ENCODE results near the gene NEGR1.

The NEGR1 gene

DNA sequence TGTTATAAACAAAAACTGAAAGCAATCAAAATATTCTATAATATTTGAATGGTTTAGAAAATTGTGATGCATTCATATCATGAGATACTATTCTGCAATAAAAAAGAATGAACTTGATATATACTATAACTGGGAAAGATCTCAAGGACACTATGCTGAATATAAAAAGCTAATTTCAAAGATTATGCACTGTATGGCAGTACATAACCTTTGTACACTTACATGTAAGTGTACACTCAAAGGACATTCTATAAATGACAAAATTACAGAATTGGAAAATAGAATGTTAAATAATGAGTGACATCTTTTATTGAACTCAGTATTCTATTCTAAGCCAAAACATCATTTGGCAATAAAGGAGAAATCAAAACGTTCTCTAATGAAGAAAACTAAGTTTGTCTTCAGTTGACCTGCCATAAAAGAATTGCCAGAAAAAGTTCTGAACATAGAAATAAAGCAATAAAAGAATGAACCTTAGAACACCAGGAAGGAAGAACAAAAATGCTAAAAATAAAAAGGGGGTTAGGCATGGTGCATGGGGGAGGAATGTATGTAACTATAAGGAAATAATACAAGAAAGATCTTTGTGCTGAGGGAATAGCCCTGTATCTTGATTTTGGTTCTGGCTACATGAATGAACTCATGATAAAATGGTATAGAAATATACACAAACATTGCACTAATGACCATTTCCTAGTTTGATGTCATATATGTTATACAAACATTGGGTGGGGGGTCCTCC lies 519.7 kb downstream of the NEGR1 start:
- DNase-seq: no peak

DNA sequence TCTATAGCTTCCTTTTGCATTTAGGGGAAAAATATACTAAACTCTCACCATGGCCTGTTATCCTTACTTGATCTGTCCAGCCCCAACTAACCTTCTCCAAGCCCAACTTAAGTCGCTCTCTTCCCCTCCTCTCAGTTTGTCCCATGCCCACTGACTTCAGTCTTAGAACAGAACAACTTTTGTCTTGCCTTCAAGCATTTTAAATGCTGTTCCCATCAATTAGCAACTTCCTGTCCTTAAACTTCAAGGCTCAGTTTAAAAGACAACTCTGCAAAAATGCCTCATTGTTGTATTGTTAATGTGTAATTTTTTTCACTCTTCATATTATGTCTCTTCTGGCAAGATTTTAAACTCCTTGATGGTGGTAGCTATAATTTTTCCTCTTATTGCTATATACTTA lies 526.9 kb downstream of the NEGR1 start:
- no peak for DNase-seq

DNA sequence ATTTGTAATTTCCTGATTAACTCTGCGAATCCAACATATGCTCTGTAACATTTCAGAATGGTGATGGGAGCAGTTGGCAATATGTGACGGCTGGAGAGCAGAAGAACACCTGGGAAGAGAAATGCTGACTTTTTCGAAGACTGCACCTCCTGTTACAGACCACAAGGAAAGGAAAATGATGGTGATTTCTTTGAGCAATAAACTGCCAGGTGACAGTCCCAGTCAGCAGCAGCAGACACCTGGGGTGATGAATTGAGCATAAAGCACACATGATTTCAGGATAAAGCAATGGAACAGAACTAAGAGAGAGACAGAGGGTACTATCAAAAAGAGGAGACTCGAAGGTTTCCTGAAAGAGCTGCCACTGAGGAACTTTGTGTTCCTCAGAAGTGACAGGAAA lies 528.6 kb downstream of the NEGR1 start:
- no peak for DNase-seq

DNA sequence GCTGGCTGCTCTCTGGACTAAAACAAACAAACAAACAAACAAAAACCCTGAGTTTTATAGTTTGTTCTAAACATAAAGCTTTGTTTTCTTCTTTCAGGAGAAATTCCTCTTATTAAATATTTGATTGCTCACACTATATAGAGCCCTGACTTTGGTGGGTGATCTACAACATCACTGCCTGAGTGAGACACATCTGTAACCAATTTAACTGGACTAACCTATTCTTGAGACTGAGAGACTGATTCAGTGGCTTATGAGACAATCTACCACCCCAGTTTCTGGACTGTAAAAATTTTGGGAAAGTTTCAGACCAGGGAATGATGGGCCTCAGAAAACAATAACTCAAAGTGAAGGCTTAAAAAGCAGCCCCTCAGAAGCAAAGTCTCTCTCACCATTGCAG lies 537.0 kb downstream of the NEGR1 start:
- DNase-seq: no peak

DNA sequence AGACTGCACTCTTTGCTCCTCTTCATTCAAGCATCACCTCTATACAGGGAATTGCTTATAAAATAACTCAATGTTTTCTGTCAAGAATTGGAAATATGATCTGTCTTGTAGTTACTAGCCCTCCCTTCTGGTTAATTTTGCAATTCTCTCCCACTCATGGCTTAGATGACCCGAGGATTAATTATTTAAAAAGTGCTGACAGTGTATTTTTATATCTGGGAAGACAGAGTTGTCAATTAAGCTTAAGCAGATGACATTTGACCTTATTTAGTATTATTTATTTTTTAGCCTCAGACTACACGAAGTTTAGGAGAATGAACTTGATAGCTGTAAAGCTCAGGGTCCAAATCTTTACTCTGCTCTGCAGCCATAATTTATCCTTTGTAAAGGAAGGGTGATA lies 538.5 kb downstream of the NEGR1 start:
- DNase-seq: no peak

- DNase-seq: no peak
These were observed 543.4 kb downstream of the NEGR1 start for GRCh38 chr1:71738910-71739309.

DNA sequence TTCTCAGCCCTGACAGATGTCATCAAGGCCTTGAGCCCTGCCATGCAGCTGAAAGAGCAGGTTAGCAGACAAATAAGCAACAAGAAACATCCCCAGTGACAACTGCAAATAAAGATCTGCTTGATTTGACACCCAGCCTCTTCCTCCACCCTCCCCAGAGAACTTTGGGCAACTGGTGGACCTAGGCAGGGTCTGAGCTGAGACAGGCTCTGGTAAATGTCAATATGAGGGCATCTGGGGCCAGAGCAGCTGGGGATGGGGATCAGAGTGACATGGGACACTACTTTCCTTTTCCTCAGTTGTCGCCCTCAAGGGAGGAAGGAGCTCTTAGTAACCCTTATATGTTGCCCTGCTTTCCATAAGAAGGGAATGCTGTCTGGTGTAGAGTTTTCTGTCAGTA lies 544.1 kb downstream of the NEGR1 start:
- DNase-seq: no peak

- no peak for DNase-seq
These were observed 544.6 kb downstream of the NEGR1 start for GRCh38 chr1:71737768-71738167.

DNA sequence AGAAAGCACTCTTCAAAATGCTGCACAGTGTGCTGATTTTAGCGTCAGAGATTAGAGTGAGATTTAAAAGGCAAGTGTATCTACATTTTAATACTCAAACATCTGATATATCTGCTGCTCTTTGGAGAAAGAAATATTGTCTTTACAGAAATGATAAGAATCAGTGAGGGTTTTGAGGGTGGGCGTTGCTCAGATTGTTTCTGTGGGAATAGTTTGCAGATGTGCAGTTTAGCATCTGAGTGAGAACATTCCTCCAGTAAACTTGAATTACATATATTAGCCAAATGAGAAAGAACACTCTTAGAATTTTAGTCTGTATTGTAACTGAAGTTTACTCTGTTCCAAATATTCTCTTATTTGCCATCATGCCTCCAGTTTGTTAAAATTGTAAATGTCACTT lies 549.2 kb downstream of the NEGR1 start:
- no peak for DNase-seq

DNA sequence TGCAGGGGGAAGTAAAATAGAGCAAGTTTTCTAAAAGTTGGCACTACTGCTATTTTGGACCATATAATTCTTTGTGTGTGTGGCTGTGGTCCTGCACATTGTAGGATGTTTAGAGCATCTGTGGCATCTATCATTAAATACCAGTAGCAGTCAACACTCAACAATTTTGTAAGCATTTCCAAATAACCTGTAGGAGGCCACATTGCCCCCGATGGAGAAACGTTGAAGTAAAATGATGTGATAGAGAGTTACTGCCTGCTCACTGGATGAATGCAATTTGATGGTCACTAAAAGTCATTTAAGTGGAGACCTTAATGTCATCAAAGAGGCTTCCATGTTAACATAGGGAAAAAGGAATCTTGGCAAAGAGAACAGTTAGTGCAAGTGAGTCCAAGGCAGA lies 560.8 kb downstream of the NEGR1 start:
- DNase-seq: no peak

DNA sequence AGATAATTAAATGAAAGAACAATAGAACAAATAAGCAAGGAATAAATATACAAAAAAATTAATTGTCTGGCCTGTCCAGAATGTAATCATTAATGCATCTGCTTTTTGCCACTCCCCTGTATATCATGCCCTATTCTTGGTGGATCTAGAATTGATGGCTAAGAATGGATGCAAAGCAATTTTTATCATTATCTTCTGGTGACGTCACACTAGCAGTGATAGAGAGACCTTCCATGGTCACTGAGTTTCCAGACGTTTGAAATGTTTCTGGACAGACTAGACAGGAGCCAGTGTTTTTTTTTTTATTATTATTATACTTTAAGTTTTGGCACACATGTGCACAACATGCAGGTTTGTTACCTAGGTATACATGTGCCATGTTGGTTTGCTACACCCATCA lies 563.0 kb downstream of the NEGR1 start:
- no peak for DNase-seq

- DNase-seq: no peak
These were observed 565.2 kb downstream of the NEGR1 start for GRCh38 chr1:71717186-71717585.

GRCh38 chr1:71711456-71711855 lies 570.9 kb downstream of the NEGR1 start:
- DNase-seq: no peak

- DNase-seq: no peak
These were observed 576.2 kb downstream of the NEGR1 start for GRCh38 chr1:71706029-71706671.

GRCh38 chr1:71698186-71698585 lies 584.2 kb downstream of the NEGR1 start:
- no peak for DNase-seq

GRCh38 chr1:71695821-71696220 lies 586.5 kb downstream of the NEGR1 start:
- no peak for DNase-seq

DNA sequence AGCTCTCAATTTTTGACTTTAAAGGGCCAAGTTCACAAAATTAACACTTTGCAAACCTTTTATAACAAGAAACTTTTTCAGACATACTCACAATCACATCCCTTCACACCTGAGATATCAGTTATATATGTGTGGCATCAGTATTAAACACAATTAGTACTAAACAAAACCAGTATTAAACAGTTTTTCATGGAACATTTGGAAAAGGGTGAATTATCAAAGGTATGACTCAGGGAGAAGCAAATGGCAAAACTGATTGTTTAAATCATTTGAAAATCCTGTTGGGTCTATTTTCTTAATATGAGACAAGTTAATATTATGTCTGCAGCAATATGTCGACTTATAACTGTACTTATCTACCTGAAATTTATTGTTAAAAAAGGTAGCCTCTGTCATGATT lies 587.3 kb downstream of the NEGR1 start:
- no peak for DNase-seq

GRCh38 chr1:71693581-71693980 lies 588.8 kb downstream of the NEGR1 start:
- DNase-seq: no peak

- DNase-seq: no peak
These were observed 592.7 kb downstream of the NEGR1 start for GRCh38 chr1:71689635-71690034.

GRCh38 chr1:71687376-71687775 lies 595.0 kb downstream of the NEGR1 start:
- no peak for DNase-seq

- no peak for DNase-seq
These were observed 605.1 kb downstream of the NEGR1 start for GRCh38 chr1:71676979-71677925.

GRCh38 chr1:71668065-71668464 lies 614.3 kb downstream of the NEGR1 start:
- no peak for DNase-seq

DNA sequence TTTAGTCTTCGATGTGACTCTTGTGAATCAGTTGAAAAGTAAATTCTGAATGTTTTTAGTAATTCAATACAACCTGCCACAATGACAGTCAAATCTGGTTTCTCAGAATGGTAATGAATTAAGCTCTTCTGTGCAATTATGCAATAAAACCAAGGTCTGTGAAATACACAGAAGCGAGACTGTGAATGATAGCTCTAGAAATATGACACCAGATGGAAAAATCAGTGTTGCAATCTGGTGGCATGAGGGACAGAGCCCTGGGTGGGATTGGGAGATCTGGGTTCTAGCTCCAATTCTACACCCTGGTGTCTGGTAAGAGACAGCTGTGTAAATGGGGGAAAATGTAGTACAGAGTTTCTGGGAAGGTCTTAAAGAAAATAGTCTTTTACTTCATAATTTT lies 615.1 kb downstream of the NEGR1 start:
- no peak for DNase-seq

DNA sequence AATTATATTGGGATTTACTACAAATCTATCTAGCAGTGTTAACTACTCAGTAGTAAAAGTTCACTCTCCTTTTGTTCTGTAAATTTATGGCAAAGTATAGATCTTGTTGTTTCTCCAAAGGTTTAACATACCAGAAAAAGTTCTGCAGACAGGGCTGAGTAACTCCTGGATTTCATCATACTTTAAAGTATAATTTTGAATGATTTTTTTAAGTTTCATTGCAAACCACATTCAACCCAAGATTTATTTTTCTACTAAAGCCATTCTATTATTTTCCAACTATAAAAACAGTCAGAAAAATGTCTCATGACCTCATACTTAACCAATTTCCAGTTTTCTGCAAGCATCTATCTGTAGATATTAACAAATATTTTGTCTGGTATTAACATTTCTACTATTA lies 615.7 kb downstream of the NEGR1 start:
- no peak for DNase-seq
